D721Med (cell line): ENCODE data around the gene UCHL1.

Experiments used
- DNase-seq: peaks from one replicate; pipeline ENCODE4 v3.0.0; 2011; ENCODE audit warnings: low spot score; ENCODE audit not compliant: insufficient read length
- FAIRE-seq: peaks from 2 replicates; lab custom pipeline; 2011; peaks lifted over from hg19 to GRCh38; lab: Jason Lieb, UNC
- CTCF ChIP-seq: IDR thresholded peaks from 2 replicates; pipeline ENCODE4 v1.5.1; 2012; ENCODE audit warnings: mild to moderate bottlenecking, control low read depth; ENCODE audit not compliant: insufficient read depth; ENCODE audit errors: missing control alignments

The UCHL1 gene

DNA sequence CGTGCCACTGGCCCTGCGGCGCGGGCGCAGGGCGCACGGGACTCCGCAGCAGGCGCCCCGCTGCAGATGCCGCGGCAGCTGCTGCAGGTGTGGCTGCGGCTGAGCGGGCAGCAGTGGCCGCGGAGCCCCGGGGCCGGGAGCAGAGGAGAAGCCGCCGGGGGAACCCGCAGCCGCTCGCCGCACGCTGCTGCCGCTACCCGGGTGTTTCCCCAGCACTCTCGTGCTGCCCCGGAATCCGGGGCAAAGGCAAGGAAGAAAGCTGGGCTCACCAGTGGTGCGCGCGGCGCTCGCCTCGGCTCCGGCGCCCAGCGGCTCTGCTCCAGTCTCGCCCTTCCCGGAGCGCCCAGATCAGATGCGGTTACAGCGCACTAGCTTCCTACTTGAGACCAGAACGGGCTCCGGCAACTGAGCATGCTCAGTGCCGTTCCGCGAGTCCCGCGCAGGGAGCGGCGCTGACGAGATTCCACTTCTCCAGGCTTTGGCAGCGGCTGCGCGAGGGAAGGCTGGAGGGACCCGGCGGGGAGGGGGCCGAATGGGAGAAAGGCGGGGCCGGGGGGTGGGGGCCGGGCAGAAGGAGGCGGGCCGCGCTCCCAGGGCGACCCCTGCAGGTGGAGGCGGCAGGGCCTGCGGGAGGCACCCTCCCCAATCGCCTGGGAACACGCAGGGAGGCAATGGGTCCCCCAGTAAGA is 42.4 kb upstream of the UCHL1 start, which contains the start of gene APBB2:
TSS of gene APBB2 (minus strand) at position 407 of the 689 bp plus-strand sequence. CDS start 181,288 bp downstream, outside the sequence.
- TF ChIP-seq CTCF = peak; percentile 58
- FAIRE-seq (no peak), DNase-seq (peak; percentile 74)

GRCh38 chr4:41214825-41215146 is 41.9 kb upstream of the UCHL1 start:
- no peak for FAIRE-seq
- DNase-seq = no peak
- TF ChIP-seq CTCF = no peak

GRCh38 chr4:41215155-41215554 is 41.6 kb upstream of the UCHL1 start:
- no peak for TF ChIP-seq CTCF
- FAIRE-seq (no peak), DNase-seq (no peak)

DNA sequence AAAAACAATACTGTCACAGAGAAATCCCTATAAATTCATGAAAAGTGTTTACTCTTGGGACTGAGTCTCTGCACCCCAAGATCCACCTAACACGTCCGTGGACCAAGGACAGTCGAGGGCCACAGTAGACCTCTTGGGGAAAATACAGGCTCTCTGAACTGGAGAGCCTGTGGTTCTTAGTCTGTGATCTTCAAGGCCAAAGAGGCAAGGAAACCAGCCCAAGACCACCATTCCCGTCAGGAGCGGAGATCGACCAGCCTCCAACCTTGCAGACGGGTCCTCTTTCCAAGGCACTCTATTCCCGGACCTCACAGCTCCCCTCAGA is 40.8 kb upstream of the UCHL1 start:
- DNase-seq (no peak), FAIRE-seq (no peak)

GRCh38 chr4:41216294-41217019 is 40.3 kb upstream of the UCHL1 start:
- no peak for FAIRE-seq
- peak; percentile 42 for DNase-seq
- no peak for TF ChIP-seq CTCF

More for the DNA sequence above, 40.8 kb upstream of the UCHL1 start:
- TF ChIP-seq CTCF = no peak

- TF ChIP-seq CTCF = no peak
- no peak for FAIRE-seq
- DNase-seq = no peak
These were observed 39.8 kb upstream of the UCHL1 start for GRCh38 chr4:41217020-41217333.

DNA sequence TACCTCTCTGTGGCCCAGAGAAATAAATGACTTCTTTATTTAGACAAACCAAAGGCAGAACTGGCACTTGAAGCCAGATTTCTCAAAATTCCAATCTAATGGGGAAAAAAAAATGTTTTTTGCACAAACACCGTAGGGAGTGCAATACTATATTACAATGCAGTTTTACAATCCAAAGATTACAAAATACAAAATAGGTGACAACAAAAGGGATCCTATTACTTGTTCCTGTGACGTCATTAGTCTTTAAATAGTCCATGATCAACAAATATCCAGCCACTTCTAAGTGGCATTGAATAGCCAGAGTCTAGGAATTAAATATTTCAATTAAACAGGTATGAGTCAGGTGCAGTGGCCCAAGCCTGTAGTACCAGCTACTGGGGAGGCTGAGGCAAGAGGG is 39.4 kb upstream of the UCHL1 start:
- DNase-seq (no peak), FAIRE-seq (no peak)
- no peak for TF ChIP-seq CTCF
